Hepatocyte (in vitro differentiated cells): ENCODE results near the gene PRIMA1.

Experiments used
- EZH2phosphoT487 ChIP-seq: fragments of 200-600 bp; sonication (generic); IDR thresholded peaks from one replicate; pipeline ENCODE4 v1.6.1; 2018; ENCODE audit warnings: antibody characterized with exemption, mild to moderate bottlenecking, low read depth, moderate library complexity; ENCODE audit not compliant: unreplicated experiment, severe bottlenecking
- TF ChIP-seq, protein P1 (sequence below): fragments of 200-600 bp; sonication (generic); IDR thresholded peaks from 2 replicates; pipeline ENCODE4 v1.5.1; 2016; ENCODE audit warnings: antibody characterized with exemption, mild to moderate bottlenecking; ENCODE audit not compliant: poor library complexity

DNA sequence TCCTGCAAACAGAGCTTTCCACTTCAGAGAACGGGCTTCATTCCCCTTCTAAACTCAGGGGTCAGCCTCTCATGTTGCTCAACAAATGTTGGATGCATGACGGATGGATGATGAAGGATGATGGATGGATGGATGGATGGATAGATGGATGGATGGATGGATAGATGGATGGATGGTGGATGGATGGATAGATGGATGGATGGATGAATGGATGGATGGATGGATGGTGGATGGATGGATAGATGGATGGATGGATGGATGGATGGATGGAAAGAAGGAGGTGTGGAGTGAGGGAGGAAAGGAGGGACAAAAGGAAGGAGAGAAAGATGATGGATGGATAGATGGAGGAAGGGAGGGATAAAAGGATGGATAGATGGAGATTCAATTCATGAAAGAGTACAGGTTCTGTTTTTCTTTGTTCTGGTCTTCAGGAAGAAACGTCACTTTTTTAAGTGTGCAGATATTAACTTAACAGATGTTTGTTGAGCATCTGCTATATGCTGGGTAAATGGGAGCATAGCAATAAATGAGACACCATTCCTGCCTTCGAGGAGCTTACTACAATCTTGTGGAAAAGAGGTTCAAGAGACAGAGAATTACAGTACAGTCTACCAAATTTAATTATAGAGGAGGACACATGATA, 41.7 kb upstream of the PRIMA1 start:
- TF ChIP-seq, protein P1, sequence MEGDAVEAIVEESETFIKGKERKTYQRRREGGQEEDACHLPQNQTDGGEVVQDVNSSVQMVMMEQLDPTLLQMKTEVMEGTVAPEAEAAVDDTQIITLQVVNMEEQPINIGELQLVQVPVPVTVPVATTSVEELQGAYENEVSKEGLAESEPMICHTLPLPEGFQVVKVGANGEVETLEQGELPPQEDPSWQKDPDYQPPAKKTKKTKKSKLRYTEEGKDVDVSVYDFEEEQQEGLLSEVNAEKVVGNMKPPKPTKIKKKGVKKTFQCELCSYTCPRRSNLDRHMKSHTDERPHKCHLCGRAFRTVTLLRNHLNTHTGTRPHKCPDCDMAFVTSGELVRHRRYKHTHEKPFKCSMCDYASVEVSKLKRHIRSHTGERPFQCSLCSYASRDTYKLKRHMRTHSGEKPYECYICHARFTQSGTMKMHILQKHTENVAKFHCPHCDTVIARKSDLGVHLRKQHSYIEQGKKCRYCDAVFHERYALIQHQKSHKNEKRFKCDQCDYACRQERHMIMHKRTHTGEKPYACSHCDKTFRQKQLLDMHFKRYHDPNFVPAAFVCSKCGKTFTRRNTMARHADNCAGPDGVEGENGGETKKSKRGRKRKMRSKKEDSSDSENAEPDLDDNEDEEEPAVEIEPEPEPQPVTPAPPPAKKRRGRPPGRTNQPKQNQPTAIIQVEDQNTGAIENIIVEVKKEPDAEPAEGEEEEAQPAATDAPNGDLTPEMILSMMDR: no peak
- TF ChIP-seq EZH2phosphoT487: no peak
